Stimulated activated effector memory CD8-positive, alpha-beta T cell treated with anti-CD3 and anti-CD28 coated beads, Interleukin-12 subunit alpha, Interleukin-12 subunit beta, amount 100 ng/mL, for 72 hours (primary cell): Measurements from ENCODE around the gene CDH13.

Experiments
- ATAC-seq: fragments of 150-1000 bp; cut with Tn5 transposase; 2 replicates; pipeline ENCODE4 v1.10.0; 2021
- DNase-seq, 2 donors: peaks; one replicate each; pipeline ENCODE4 v3.0.0; 2021 to 2022; ENCODE audit warnings: low spot score in 2 of 2
- H3K27ac Mint-ChIP-seq: one replicate; pipeline ENCODE4 v1.8.0; 2022; ENCODE audit warnings: mild to moderate bottlenecking, mixed read lengths
- H3K36me3 Mint-ChIP-seq: one replicate; pipeline ENCODE4 v1.8.0; 2022; ENCODE audit warnings: mild to moderate bottlenecking, mixed read lengths
- H3K4me1 Mint-ChIP-seq: one replicate; pipeline ENCODE4 v1.8.0; 2022; ENCODE audit warnings: mixed read lengths
- H3K4me3 Mint-ChIP-seq: one replicate; pipeline ENCODE4 v1.8.0; 2022; ENCODE audit warnings: mild to moderate bottlenecking, mixed read lengths
- H3K9me3 Mint-ChIP-seq: one replicate; pipeline ENCODE4 v1.8.0; 2022; ENCODE audit warnings: mixed read lengths

Gene CDH13

GRCh38 chr16:83100679-83101078 is 473.9 kb downstream of the CDH13 start:
- Mint-ChIP-seq H3K4me1 (no peaks in the 10 kb centered on the region), H3K27ac (no peak overlapping the region), H3K36me3 (no peaks in the 10 kb centered on the region), H3K4me3 (no peak overlapping the region), H3K9me3 (peaks cover 16% of the 10 kb centered on the region)
- ATAC-seq (peak; percentile 90), DNase-seq (no peak)

- Mint-ChIP-seq H3K4me1 (no peaks in the 10 kb centered on the region), H3K9me3 (peaks cover 16% of the 10 kb centered on the region), H3K4me3 (no peak overlapping the region), H3K27ac (no peak overlapping the region), H3K36me3 (no peaks in the 10 kb centered on the region)
- DNase-seq (no peak), ATAC-seq (no peak)
Measured at GRCh38 chr16:83102336-83102735, 475.6 kb downstream of the CDH13 start.

- ATAC-seq (no peak), DNase-seq (no peak)
- Mint-ChIP-seq H3K9me3 (peaks cover 7% of the 10 kb centered on the region), H3K4me1 (no peaks in the 10 kb centered on the region), H3K36me3 (no peaks in the 10 kb centered on the region), H3K4me3 (no peak overlapping the region), H3K27ac (no peak overlapping the region)
Measured at GRCh38 chr16:83105279-83106077, 478.7 kb downstream of the CDH13 start.

- DNase-seq (no peak), ATAC-seq (no peak)
- Mint-ChIP-seq H3K9me3 (no peaks in the 10 kb centered on the region), H3K27ac (no peak overlapping the region), H3K4me1 (peaks cover 5% of the 10 kb centered on the region), H3K36me3 (no peaks in the 10 kb centered on the region), H3K4me3 (no peak overlapping the region)
Measured at GRCh38 chr16:83109490-83110125, 482.8 kb downstream of the CDH13 start.

GRCh38 chr16:83110269-83110668 is 483.5 kb downstream of the CDH13 start:
- H3K4me3 Mint-ChIP-seq: no peak overlapping the region
- peaks cover 5% of the 10 kb centered on the region for H3K4me1 Mint-ChIP-seq
- DNase-seq (no peak), ATAC-seq (no peak)
- no peak overlapping the region for H3K27ac Mint-ChIP-seq
- no peaks in the 10 kb centered on the region for H3K9me3 Mint-ChIP-seq
- no peaks in the 10 kb centered on the region for H3K36me3 Mint-ChIP-seq

GRCh38 chr16:83113317-83113716 is 486.5 kb downstream of the CDH13 start:
- DNase-seq (no peak), ATAC-seq (peak; percentile 56)
- peaks cover 10% of the 10 kb centered on the region for H3K4me1 Mint-ChIP-seq
- H3K4me3 Mint-ChIP-seq: no peak overlapping the region
- no peaks in the 10 kb centered on the region for H3K36me3 Mint-ChIP-seq
- no peaks in the 10 kb centered on the region for H3K9me3 Mint-ChIP-seq
- no peak overlapping the region for H3K27ac Mint-ChIP-seq

GRCh38 chr16:83113811-83114210 is 487.0 kb downstream of the CDH13 start:
- H3K36me3 Mint-ChIP-seq: no peaks in the 10 kb centered on the region
- no peak overlapping the region for H3K27ac Mint-ChIP-seq
- no peak overlapping the region for H3K4me3 Mint-ChIP-seq
- ATAC-seq: no peak
- no peak for DNase-seq
- no peaks in the 10 kb centered on the region for H3K9me3 Mint-ChIP-seq
- peaks cover 10% of the 10 kb centered on the region for H3K4me1 Mint-ChIP-seq

GRCh38 chr16:83115491-83116232 is 488.9 kb downstream of the CDH13 start:
- H3K4me3 Mint-ChIP-seq: no peak overlapping the region
- H3K9me3 Mint-ChIP-seq: no peaks in the 10 kb centered on the region
- DNase-seq: no peak
- no peak for ATAC-seq
- no peak overlapping the region for H3K27ac Mint-ChIP-seq
- no peaks in the 10 kb centered on the region for H3K36me3 Mint-ChIP-seq
- peaks cover 10% of the 10 kb centered on the region for H3K4me1 Mint-ChIP-seq

- no peak overlapping the region for H3K27ac Mint-ChIP-seq
- DNase-seq (no peak), ATAC-seq (no peak)
- H3K9me3 Mint-ChIP-seq: no peaks in the 10 kb centered on the region
- no peak overlapping the region for H3K4me3 Mint-ChIP-seq
- H3K4me1 Mint-ChIP-seq: peaks cover 10% of the 10 kb centered on the region
- H3K36me3 Mint-ChIP-seq: no peaks in the 10 kb centered on the region
Measured at GRCh38 chr16:83116274-83116892, 489.6 kb downstream of the CDH13 start.

- H3K36me3 Mint-ChIP-seq: no peaks in the 10 kb centered on the region
- no peak overlapping the region for H3K27ac Mint-ChIP-seq
- ATAC-seq: no peak
- no peaks in the 10 kb centered on the region for H3K9me3 Mint-ChIP-seq
- no peak for DNase-seq
- peaks cover 10% of the 10 kb centered on the region for H3K4me1 Mint-ChIP-seq
- no peak overlapping the region for H3K4me3 Mint-ChIP-seq
Measured at GRCh38 chr16:83117810-83118209, 491.0 kb downstream of the CDH13 start.

- Mint-ChIP-seq H3K4me1 (peaks cover 8% of the 10 kb centered on the region), H3K9me3 (no peaks in the 10 kb centered on the region), H3K27ac (no peak overlapping the region), H3K36me3 (no peaks in the 10 kb centered on the region), H3K4me3 (no peak overlapping the region)
- ATAC-seq (no peak), DNase-seq (no peak)
Measured at GRCh38 chr16:83118365-83118764, 491.6 kb downstream of the CDH13 start.

- Mint-ChIP-seq H3K27ac (no peak overlapping the region), H3K9me3 (peaks cover 9% of the 10 kb centered on the region), H3K4me3 (no peak overlapping the region), H3K4me1 (no peaks in the 10 kb centered on the region), H3K36me3 (no peaks in the 10 kb centered on the region)
- no peak for ATAC-seq
- DNase-seq: no peak
Measured at GRCh38 chr16:83125999-83126568, 499.3 kb downstream of the CDH13 start.

- ATAC-seq: no peak
- H3K4me1 Mint-ChIP-seq: no peaks in the 10 kb centered on the region
- H3K9me3 Mint-ChIP-seq: peaks cover 9% of the 10 kb centered on the region
- H3K4me3 Mint-ChIP-seq: no peak overlapping the region
- no peak overlapping the region for H3K27ac Mint-ChIP-seq
- no peak for DNase-seq
- H3K36me3 Mint-ChIP-seq: no peaks in the 10 kb centered on the region
Measured at GRCh38 chr16:83128041-83128440, 501.3 kb downstream of the CDH13 start.

GRCh38 chr16:83130039-83130438 is 503.3 kb downstream of the CDH13 start:
- Mint-ChIP-seq H3K4me1 (no peaks in the 10 kb centered on the region), H3K36me3 (no peaks in the 10 kb centered on the region), H3K9me3 (peaks cover 9% of the 10 kb centered on the region), H3K27ac (no peak overlapping the region), H3K4me3 (no peak overlapping the region)
- DNase-seq (no peak), ATAC-seq (no peak)

GRCh38 chr16:83134638-83135037 is 507.9 kb downstream of the CDH13 start:
- Mint-ChIP-seq H3K9me3 (no peaks in the 10 kb centered on the region), H3K36me3 (no peaks in the 10 kb centered on the region), H3K4me1 (peaks cover 14% of the 10 kb centered on the region), H3K4me3 (no peak overlapping the region), H3K27ac (no peak overlapping the region)
- DNase-seq (no peak), ATAC-seq (no peak)
